MCF 10A (cell line): ENCODE results near the gene PID1. TPM values are rescaled to one million over a fixed set of nuclear protein-coding genes. Genes with fewer than 3 reads are reported as not detected.

ENCODE experiments used
- BruUV-seq: library from RNA; stranded (reverse); fragments of 400-500 nt; replicated peaks from 2 replicates; lab custom pipeline; 2021; lab: Mats Ljungman, UMichigan
- CTCF ChIA-PET: fragments of 300-600 bp; sonication (Branson Sonifier 250); formaldehyde crosslinking; extraction: SDS; loops from one replicate; lab custom pipeline; 2021; ENCODE audit warnings: antibody characterized with exemption, inconsistent platforms; lab: Yijun Ruan, JAX
- POLR2A ChIA-PET: fragments of 300-600, 350-650 bp; sonication (Branson Sonifier 250); formaldehyde crosslinking; extraction: SDS; loops from one replicate; lab custom pipeline; 2020; ENCODE audit warnings: antibody characterized with exemption, inconsistent platforms; lab: Yijun Ruan, JAX
- DNase-seq: peaks from one replicate; pipeline ENCODE4 v3.0.0-alpha.2; 2018; ENCODE audit not compliant: unreplicated experiment
- H3K27ac Mint-ChIP-seq: one replicate; pipeline ENCODE4 v1.8.0; 2022; ENCODE audit warnings: mild to moderate bottlenecking, low read depth, mixed read lengths; ENCODE audit not compliant: unreplicated experiment
- H3K27me3 Mint-ChIP-seq: one replicate; pipeline ENCODE4 v1.8.0; 2022; ENCODE audit warnings: mixed read lengths; ENCODE audit not compliant: insufficient read depth, unreplicated experiment
- H3K36me3 Mint-ChIP-seq: one replicate; pipeline ENCODE4 v1.8.0; 2022; ENCODE audit warnings: mild to moderate bottlenecking, moderate library complexity, mixed read lengths; ENCODE audit not compliant: insufficient read depth, unreplicated experiment
- H3K4me1 Mint-ChIP-seq: one replicate; pipeline ENCODE4 v1.8.0; 2022; ENCODE audit warnings: mixed read lengths; ENCODE audit not compliant: insufficient read depth, unreplicated experiment
- H3K4me3 Mint-ChIP-seq: one replicate; pipeline ENCODE4 v1.8.0; 2022; ENCODE audit warnings: mild to moderate bottlenecking, moderate library complexity, mixed read lengths; ENCODE audit not compliant: unreplicated experiment
- H3K9me3 Mint-ChIP-seq: one replicate; pipeline ENCODE4 v1.8.0; 2022; ENCODE audit warnings: mixed read lengths; ENCODE audit not compliant: unreplicated experiment
- intact Hi-C: fragments of 100-400 bp; cut with micrococcal nuclease; formaldehyde crosslinking; loops from 2 replicates; pipeline ENCODE4 v1.14.1; 2022
- total RNA-seq: library from RNA; stranded (reverse); gene quantifications from 2 replicates; pipeline ENCODE4 v1.2.3, GENCODE V29; 2022
- TF ChIP-seq, protein P1 (sequence below): fragments of 200-600 bp; IDR thresholded peaks from one replicate; pipeline ENCODE4 v1.8.0; 2022; ENCODE audit warnings: antibody characterized with exemption, mild to moderate bottlenecking; ENCODE audit not compliant: unreplicated experiment

Gene PID1
- total RNA-seq, 1 experiment from 2014 or later = 211 TPM

DNA sequence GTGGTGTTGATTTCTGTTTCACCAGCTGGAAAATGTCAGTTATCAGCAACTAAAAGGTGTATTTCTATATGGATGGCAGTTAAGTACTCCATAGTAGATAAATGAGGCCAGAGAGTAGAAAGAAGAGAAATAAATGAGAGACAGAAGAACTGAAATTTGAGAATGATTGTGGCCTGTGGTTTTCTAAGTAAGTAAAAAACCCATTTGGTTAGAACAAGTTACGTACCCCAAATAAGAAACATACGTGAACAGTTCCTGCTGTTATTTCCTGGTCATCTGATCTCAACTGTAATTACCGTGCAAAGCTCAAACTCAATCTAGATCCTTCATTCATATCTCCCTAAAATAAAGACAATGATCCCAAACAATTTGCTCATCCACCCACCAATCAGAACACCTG lies 181.3 kb downstream of the PID1 start:
- intact Hi-C loops = no loop called here
- Mint-ChIP-seq H3K4me1 (peaks cover 28% of the 10 kb centered on the region), H3K27me3 (no peaks in the 10 kb centered on the region), H3K36me3 (peaks cover 25% of the 10 kb centered on the region), H3K9me3 (no peaks in the 10 kb centered on the region), H3K27ac (no peak overlapping the region), H3K4me3 (no peak overlapping the region)
- BruUV-seq = no TSS peak
- TF ChIP-seq, protein P1, sequence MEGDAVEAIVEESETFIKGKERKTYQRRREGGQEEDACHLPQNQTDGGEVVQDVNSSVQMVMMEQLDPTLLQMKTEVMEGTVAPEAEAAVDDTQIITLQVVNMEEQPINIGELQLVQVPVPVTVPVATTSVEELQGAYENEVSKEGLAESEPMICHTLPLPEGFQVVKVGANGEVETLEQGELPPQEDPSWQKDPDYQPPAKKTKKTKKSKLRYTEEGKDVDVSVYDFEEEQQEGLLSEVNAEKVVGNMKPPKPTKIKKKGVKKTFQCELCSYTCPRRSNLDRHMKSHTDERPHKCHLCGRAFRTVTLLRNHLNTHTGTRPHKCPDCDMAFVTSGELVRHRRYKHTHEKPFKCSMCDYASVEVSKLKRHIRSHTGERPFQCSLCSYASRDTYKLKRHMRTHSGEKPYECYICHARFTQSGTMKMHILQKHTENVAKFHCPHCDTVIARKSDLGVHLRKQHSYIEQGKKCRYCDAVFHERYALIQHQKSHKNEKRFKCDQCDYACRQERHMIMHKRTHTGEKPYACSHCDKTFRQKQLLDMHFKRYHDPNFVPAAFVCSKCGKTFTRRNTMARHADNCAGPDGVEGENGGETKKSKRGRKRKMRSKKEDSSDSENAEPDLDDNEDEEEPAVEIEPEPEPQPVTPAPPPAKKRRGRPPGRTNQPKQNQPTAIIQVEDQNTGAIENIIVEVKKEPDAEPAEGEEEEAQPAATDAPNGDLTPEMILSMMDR = no peak
- CTCF ChIA-PET = no interaction called here
- POLR2A ChIA-PET = interaction anchor here (1.4 kb wide), 1 partner anchor 8 kb away, joined by 3 read pairs; no protein-coding TSS in a partner anchor
- DNase-seq = no peak

GRCh38 chr2:229088966-229089700 lies 182.0 kb downstream of the PID1 start:
- Mint-ChIP-seq H3K36me3 (peaks cover 25% of the 10 kb centered on the region), H3K27me3 (no peaks in the 10 kb centered on the region), H3K27ac (no peak overlapping the region), H3K4me3 (no peak overlapping the region), H3K9me3 (no peaks in the 10 kb centered on the region), H3K4me1 (peaks cover 27% of the 10 kb centered on the region)
- CTCF ChIA-PET = no interaction called here
- DNase-seq = no peak
- TF ChIP-seq, protein P1 = no peak
- POLR2A ChIA-PET = interaction anchor here (1.4 kb wide), 1 partner anchor 8 kb away, joined by 3 read pairs; no protein-coding TSS in a partner anchor
- intact Hi-C loops = no loop called here
- BruUV-seq = no TSS peak

DNA sequence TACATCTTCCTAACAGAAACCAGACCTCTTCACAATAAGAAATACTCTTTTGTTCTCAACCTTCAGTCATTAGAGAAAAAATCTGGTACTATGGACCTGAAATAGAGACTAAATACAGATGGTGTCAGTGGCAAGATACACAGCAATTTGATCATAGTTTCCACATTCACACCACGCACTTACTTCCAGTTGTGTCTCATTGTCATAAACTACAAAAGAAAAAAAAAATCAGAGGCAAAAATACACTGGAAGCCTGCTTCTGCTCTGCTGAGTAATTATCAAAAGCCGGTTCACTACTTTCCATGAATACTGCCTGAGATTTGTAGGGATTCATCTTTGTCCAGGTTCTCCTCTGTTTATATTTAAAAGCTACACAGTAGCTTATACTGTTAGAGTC lies 182.6 kb downstream of the PID1 start:
- ChIA-PET POLR2A (interaction anchor here (1.0 to 1.4 kb wide), 2 partner anchors 9 to 17 kb away, joined by 3 read pairs; no protein-coding TSS in a partner anchor), CTCF (no interaction called here)
- Mint-ChIP-seq H3K9me3 (no peaks in the 10 kb centered on the region), H3K36me3 (peaks cover 23% of the 10 kb centered on the region), H3K27me3 (no peaks in the 10 kb centered on the region), H3K4me3 (no peak overlapping the region), H3K27ac (no peak overlapping the region), H3K4me1 (peaks cover 22% of the 10 kb centered on the region)
- TF ChIP-seq, protein P1 = no peak
- intact Hi-C loops = no loop called here
- BruUV-seq = no TSS peak
- no peak for DNase-seq

DNA sequence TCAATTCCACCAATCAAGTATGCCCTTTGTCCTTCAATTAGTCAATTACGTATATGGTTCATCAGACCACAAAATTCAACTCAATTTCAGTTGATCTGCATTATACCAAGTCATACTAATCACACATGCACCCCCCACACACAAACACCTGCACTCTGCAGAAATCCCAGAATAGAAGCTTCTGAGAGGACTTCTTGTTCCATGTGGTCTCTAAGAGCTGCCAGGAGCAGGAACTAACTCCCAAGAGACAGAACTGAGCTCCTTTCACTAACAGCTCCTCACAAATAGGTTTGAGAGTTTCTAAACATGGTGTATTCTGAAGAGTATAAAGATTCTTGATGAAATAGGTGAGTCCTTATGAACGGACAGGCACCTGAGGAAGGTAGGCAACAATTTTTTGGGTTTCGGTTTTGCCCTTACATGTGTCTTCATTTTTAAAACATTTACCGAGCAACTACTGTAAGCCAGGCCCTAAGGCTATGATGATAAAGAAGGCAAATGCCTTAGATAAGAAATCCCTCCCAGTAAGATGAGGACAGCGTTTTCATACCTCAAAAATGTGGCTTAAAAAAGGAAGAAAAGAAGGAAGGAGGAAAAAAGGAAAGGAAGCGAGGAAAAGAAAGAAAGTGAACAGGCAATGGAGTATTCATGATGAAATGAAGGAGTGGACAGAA lies 183.1 kb downstream of the PID1 start:
- no TSS peak for BruUV-seq
- peaks cover 22% of the 10 kb centered on the region for H3K4me1 Mint-ChIP-seq
- intact Hi-C loops = no loop called here
- H3K27ac Mint-ChIP-seq = no peak overlapping the region
- no peaks in the 10 kb centered on the region for H3K27me3 Mint-ChIP-seq
- H3K36me3 Mint-ChIP-seq = peaks cover 18% of the 10 kb centered on the region
- no peak for DNase-seq
- H3K4me3 Mint-ChIP-seq = no peak overlapping the region
- POLR2A ChIA-PET = interaction anchor here (1.0 to 1.4 kb wide), 2 partner anchors 9 to 18 kb away, joined by 3 read pairs; no protein-coding TSS in a partner anchor
- CTCF ChIA-PET = no interaction called here
- TF ChIP-seq, protein P1 = no peak
- H3K9me3 Mint-ChIP-seq = no peaks in the 10 kb centered on the region
